Upper lobe of right lung (tissue), 1 donor: ENCODE data around the gene UBR4. TPM values are rescaled to one million over a fixed set of nuclear protein-coding genes. Genes with fewer than 3 reads are reported as not detected.

Source experiments
- ATAC-seq: fragments of 200-7000 bp; cut with Tn5 transposase; one replicate; pipeline ENCODE4 v1.9.1; 2020; ENCODE audit warnings: mild to moderate bottlenecking, moderate library complexity
- DNase-seq: peaks from one replicate; pipeline ENCODE4 v3.0.0-alpha.2; 2020
- H3K27ac ChIP-seq: fragments of 200-600 bp; one replicate; pipeline ENCODE4 v1.8.0; 2022
- H3K27me3 ChIP-seq: fragments of 200-600 bp; one replicate; pipeline ENCODE4 v1.8.0; 2022; ENCODE audit warnings: mild to moderate bottlenecking
- H3K36me3 ChIP-seq: fragments of 200-600 bp; one replicate; pipeline ENCODE4 v1.8.0; 2022
- H3K4me1 ChIP-seq: fragments of 200-600 bp; one replicate; pipeline ENCODE4 v1.8.0; 2022
- H3K4me3 ChIP-seq: fragments of 200-600 bp; one replicate; pipeline ENCODE4 v1.8.0; 2022; ENCODE audit warnings: mild to moderate bottlenecking
- H3K9me3 ChIP-seq: fragments of 200-600 bp; one replicate; pipeline ENCODE4 v1.8.0; 2022
- CTCF ChIP-seq: fragments of 200-600 bp; IDR thresholded peaks from one replicate; pipeline ENCODE4 v1.8.0; 2022; ENCODE audit warnings: antibody characterized with exemption
- intact Hi-C: fragments of 100-400 bp; cut with DNase I; formaldehyde crosslinking; loops from one replicate; pipeline ENCODE4 v1.11.0; 2022
- total RNA-seq: library from RNA; stranded (reverse); fragmentation: NEBNext Ultra II Directional; extraction: Animal tissue kit (Norgen Biotek cat#: 25700); gene quantifications from one replicate; pipeline ENCODE4 v1.2.1, GENCODE V29; 2021
- donor health status: DM: no; HTN: yes; CAD: no; lungs with severe emphysema.

UBR4 gene
- total RNA-seq, 1 donor from 2014 or later = 110 TPM

DNA sequence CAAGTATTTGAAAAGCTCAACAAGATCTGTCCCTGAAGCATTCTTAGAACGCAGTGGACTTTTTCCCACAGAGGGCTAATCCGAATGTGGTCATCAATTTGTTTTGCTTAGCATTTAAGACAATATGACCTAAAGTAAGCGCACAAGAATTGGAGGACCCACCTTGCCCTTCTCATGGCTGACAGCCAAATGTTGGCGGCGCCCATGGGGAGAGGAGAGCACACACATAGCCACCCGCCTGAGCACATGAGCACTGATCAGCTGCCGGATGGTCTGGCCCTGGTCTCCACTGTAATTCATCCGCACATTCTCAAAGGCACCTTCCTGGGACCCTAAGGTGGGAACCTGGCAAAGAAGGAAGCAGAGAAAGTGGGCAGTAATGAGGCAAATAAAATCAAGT is 52.4 kb downstream of the UBR4 start:
- DNase-seq (no peak), ATAC-seq (no peak)
- H3K4me1 ChIP-seq = no peaks in the 10 kb centered on the region
- no peaks in the 10 kb centered on the region for H3K27me3 ChIP-seq
- TF ChIP-seq CTCF = no peak
- intact Hi-C loops = no loop called here
- H3K4me3 ChIP-seq = no peak overlapping the region
- peaks cover 100% of the 10 kb centered on the region for H3K36me3 ChIP-seq
- no peak overlapping the region for H3K27ac ChIP-seq
- no peaks in the 10 kb centered on the region for H3K9me3 ChIP-seq

DNA sequence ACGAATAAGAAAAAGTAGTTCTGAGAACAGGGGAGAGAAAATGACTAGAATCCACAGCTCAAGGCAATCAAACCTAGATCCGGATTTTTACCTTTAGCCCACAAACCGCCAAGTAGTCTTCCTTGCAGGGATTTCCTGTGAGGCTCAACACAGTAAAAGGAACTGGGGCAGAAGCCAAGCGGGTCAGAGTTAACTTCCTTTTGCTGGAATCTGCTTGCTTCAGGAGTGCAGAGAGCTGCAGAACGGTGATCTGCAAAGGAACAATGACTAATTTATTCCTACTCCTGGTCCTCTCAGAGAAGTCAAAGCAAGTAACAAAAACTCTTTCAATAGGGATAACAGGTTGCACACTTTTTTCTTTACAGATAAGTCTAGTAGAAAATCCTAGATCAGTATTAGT is 53.4 kb downstream of the UBR4 start:
- Histone ChIP-seq H3K4me1 (no peaks in the 10 kb centered on the region), H3K9me3 (no peaks in the 10 kb centered on the region), H3K27ac (no peak overlapping the region), H3K4me3 (no peak overlapping the region), H3K27me3 (no peaks in the 10 kb centered on the region), H3K36me3 (peaks cover 100% of the 10 kb centered on the region)
- intact Hi-C loops = no loop called here
- no peak for DNase-seq
- peak; percentile 88 for ATAC-seq
- TF ChIP-seq CTCF = no peak

GRCh38 chr1:19154876-19155275 is 55.2 kb downstream of the UBR4 start:
- Histone ChIP-seq H3K36me3 (peaks cover 100% of the 10 kb centered on the region), H3K27me3 (no peaks in the 10 kb centered on the region), H3K4me3 (no peak overlapping the region), H3K27ac (no peak overlapping the region), H3K9me3 (no peaks in the 10 kb centered on the region), H3K4me1 (no peaks in the 10 kb centered on the region)
- ATAC-seq (no peak), DNase-seq (no peak)
- TF ChIP-seq CTCF = no peak
- intact Hi-C loops = no loop called here

GRCh38 chr1:19153169-19153568 is 56.9 kb downstream of the UBR4 start:
- Histone ChIP-seq H3K4me3 (no peak overlapping the region), H3K27me3 (no peaks in the 10 kb centered on the region), H3K4me1 (no peaks in the 10 kb centered on the region), H3K27ac (no peak overlapping the region), H3K36me3 (peaks cover 100% of the 10 kb centered on the region), H3K9me3 (no peaks in the 10 kb centered on the region)
- no peak for DNase-seq
- no peak for ATAC-seq
- intact Hi-C loops = no loop called here
- no peak for TF ChIP-seq CTCF

GRCh38 chr1:19151537-19151936 is 58.5 kb downstream of the UBR4 start:
- H3K4me1 ChIP-seq = no peaks in the 10 kb centered on the region
- no peak for TF ChIP-seq CTCF
- H3K36me3 ChIP-seq = peaks cover 100% of the 10 kb centered on the region
- H3K27me3 ChIP-seq = no peaks in the 10 kb centered on the region
- intact Hi-C loops = no loop called here
- DNase-seq = no peak
- no peaks in the 10 kb centered on the region for H3K9me3 ChIP-seq
- H3K27ac ChIP-seq = no peak overlapping the region
- no peak overlapping the region for H3K4me3 ChIP-seq
- no peak for ATAC-seq

DNA sequence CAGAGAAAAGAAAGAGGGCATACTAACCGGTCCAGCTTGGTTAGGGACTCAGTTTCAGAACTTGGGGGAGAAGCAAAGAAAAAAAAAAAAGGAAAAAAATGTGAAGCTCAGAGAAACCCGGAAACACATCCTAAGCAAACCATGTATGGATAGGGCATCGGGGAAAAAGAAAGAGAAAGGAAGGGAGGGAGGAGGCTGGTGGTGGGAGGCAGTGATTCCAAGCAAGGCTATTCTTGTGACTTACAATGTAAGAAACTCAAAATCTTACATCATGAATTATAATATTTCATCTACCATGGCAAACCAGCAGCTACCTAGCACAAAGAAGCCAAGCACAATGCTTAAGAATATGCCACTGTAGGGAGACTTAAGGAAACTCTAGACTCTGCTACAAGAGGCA is 60.3 kb downstream of the UBR4 start:
- Histone ChIP-seq H3K27ac (no peak overlapping the region), H3K27me3 (no peaks in the 10 kb centered on the region), H3K4me3 (no peak overlapping the region), H3K9me3 (no peaks in the 10 kb centered on the region), H3K36me3 (peaks cover 100% of the 10 kb centered on the region), H3K4me1 (no peaks in the 10 kb centered on the region)
- DNase-seq (no peak), ATAC-seq (no peak)
- TF ChIP-seq CTCF = no peak
- intact Hi-C loops = no loop called here
